Vagina (tissue), 2 donors: ENCODE results near the gene GMPPB.

Experiments
- POLR2A ChIP-seq, 2 donors: fragments of 450-650 bp; IDR thresholded peaks; one replicate each; pipeline ENCODE4 v1.6.1; 2017; ENCODE audit warnings: antibody characterized with exemption in 2 of 2, mild to moderate bottlenecking in 2 of 2, moderate library complexity in 2 of 2
- POLR2AphosphoS5 ChIP-seq, 2 donors: sonication (generic); formaldehyde crosslinking; IDR thresholded peaks; one replicate each; pipeline ENCODE4 v1.9.0; 2017; ENCODE audit warnings: antibody characterized with exemption in 2 of 2, mild to moderate bottlenecking in 2 of 2, low read depth in 1 of 2; ENCODE audit not compliant: insufficient read depth in 1 of 2

- TF ChIP-seq POLR2AphosphoS5 (IDR thresholded peaks at IDR 0.05; ENCODE audit: insufficient read depth in 1 of 2, low read depth in 1 of 2): no peak
- no peak for TF ChIP-seq POLR2A (IDR thresholded peaks at IDR 0.05)
Observed at GRCh38 chr3:49671291-49672288, 52.2 kb downstream of the GMPPB start.
